HepG2 (cell line): ENCODE measurements around the gene NFE2L1. TPM values are rescaled to one million over a fixed set of nuclear protein-coding genes. Genes with fewer than 3 reads are reported as not detected.

Source experiments
- ARNT2 ChIP-seq: sonication (generic); formaldehyde crosslinking; IDR thresholded peaks from 2 replicates; pipeline ENCODE4 v1.8.0; 2022; ENCODE audit warnings: mild to moderate bottlenecking, low read depth, missing genetic modification reagents, moderate library complexity
- CBX5 ChIP-seq: sonication (generic); formaldehyde crosslinking; IDR thresholded peaks from 2 replicates; pipeline ENCODE4 v1.4.0; 2020; ENCODE audit warnings: missing genetic modification reagents, borderline replicate concordance
- FOXA1 ChIP-seq, 2 experiments: fragments of 450-650 bp in 1 of 2; sonication (generic) in 1 of 2; formaldehyde crosslinking in 1 of 2; IDR thresholded peaks; 2 replicates each; pipeline versions ENCODE4 v1.4.0 to v1.6.1; 2016 to 2020; ENCODE audit warnings: missing genetic modification reagents in 1 of 2
- GFI1 ChIP-seq: sonication (generic); formaldehyde crosslinking; IDR thresholded peaks from 2 replicates; pipeline ENCODE4 v1.5.0; 2020; ENCODE audit warnings: missing genetic modification reagents, mild to moderate bottlenecking, borderline replicate concordance
- GRHL1 ChIP-seq: sonication (generic); formaldehyde crosslinking; conservative IDR thresholded peaks from 2 replicates; pipeline ENCODE4 v1.8.0; 2022; ENCODE audit warnings: missing genetic modification reagents
- HNF1B ChIP-seq: sonication (generic); formaldehyde crosslinking; IDR thresholded peaks from 2 replicates; pipeline ENCODE4 v1.5.1; 2020; ENCODE audit warnings: mild to moderate bottlenecking, moderate library complexity, missing genetic modification reagents
- HOXD1 ChIP-seq: sonication (generic); formaldehyde crosslinking; IDR thresholded peaks from 2 replicates; pipeline ENCODE4 v1.5.0; 2020; ENCODE audit warnings: missing genetic modification reagents
- IKZF5 ChIP-seq: IDR thresholded peaks from 2 replicates; pipeline ENCODE4 v1.6.1; 2018; ENCODE audit warnings: missing genetic modification reagents, mild to moderate bottlenecking, missing compliant biosample characterization
- KLF16 ChIP-seq, 2 experiments: sonication (generic) in 1 of 2; formaldehyde crosslinking in 1 of 2; IDR thresholded peaks; 2 replicates each; pipeline versions ENCODE4 v1.6.1 to v1.8.0; 2016 to 2023; ENCODE audit warnings: missing genetic modification reagents in 2 of 2, missing compliant biosample characterization in 1 of 2
- SRF ChIP-seq: IDR thresholded peaks from 2 replicates; pipeline ENCODE4 v1.6.1; 2011; ENCODE audit warnings: mild to moderate bottlenecking, low read depth, low read length, moderate library complexity
- TAF1 ChIP-seq: sonication (generic); formaldehyde crosslinking; IDR thresholded peaks from 2 replicates; pipeline ENCODE4 v1.4.0; 2020; ENCODE audit warnings: missing genetic modification reagents
- THAP11 ChIP-seq: IDR thresholded peaks from 2 replicates; pipeline ENCODE4 v1.6.1; 2016; ENCODE audit warnings: missing biosample characterization, missing genetic modification reagents
- ZBTB7A ChIP-seq: sonication (generic); formaldehyde crosslinking; IDR thresholded peaks from 2 replicates; pipeline ENCODE4 v1.8.0; 2022; ENCODE audit warnings: mild to moderate bottlenecking, missing genetic modification reagents
- ZFP41 ChIP-seq: sonication (generic); formaldehyde crosslinking; IDR thresholded peaks from 2 replicates; pipeline ENCODE4 v1.4.0; 2020; ENCODE audit warnings: mild to moderate bottlenecking, missing genetic modification reagents, borderline replicate concordance
- ZNF282 ChIP-seq: fragments of 450-650 bp; IDR thresholded peaks from 2 replicates; pipeline ENCODE4 v1.6.1; 2018; ENCODE audit not compliant: partially characterized antibody
- ZNF362 ChIP-seq: sonication (generic); formaldehyde crosslinking; IDR thresholded peaks from 2 replicates; pipeline ENCODE4 v1.4.0; 2020; ENCODE audit warnings: missing genetic modification reagents, mild to moderate bottlenecking, borderline replicate concordance
- ZNF530 ChIP-seq: sonication (generic); formaldehyde crosslinking; IDR thresholded peaks from 2 replicates; pipeline ENCODE4 v1.5.0; 2020; ENCODE audit warnings: low read depth, mild to moderate bottlenecking, missing genetic modification reagents
- ZNF577 ChIP-seq: sonication (generic); formaldehyde crosslinking; IDR thresholded peaks from 2 replicates; pipeline ENCODE4 v1.4.0; 2020; ENCODE audit warnings: mild to moderate bottlenecking, low read depth, missing genetic modification reagents, borderline replicate concordance
- ZNF614 ChIP-seq: IDR thresholded peaks from 2 replicates; pipeline ENCODE4 v1.6.1; 2018; ENCODE audit warnings: missing biosample characterization, missing genetic modification reagents, inconsistent platforms, borderline replicate concordance
- ZNF710 ChIP-seq: sonication (generic); formaldehyde crosslinking; IDR thresholded peaks from 2 replicates; pipeline ENCODE4 v1.5.0; 2020; ENCODE audit warnings: mild to moderate bottlenecking, missing genetic modification reagents, borderline replicate concordance
- polyA plus RNA-seq, 8 experiments: library from polyadenylated mRNA; depleted of rRNA in 3 of 8; stranded (reverse) in 7 of 8; unstranded in 1 of 8; fragments of >200 nt; fragmentation: Illumina TruSeq in 4 of 8; extraction: Trizol in 4 of 8; gene quantifications; 2 replicates each; pipeline versions ENCODE4 v1.2.1 to v1.2.3, GENCODE V29; 2011 to 2016; ENCODE audit warnings: low read depth in 4 of 8, missing spikeins in 1 of 8, mixed read lengths in 1 of 8; ENCODE audit not compliant: insufficient read depth in 1 of 8
- total RNA-seq, 5 experiments: library from RNA; depleted of rRNA; stranded (reverse); fragments of >200 nt; fragmentation: Illumina TruSeq; extraction: Trizol; gene quantifications; 2 replicates each; pipeline ENCODE4 v1.2.3, GENCODE V29; 2016; ENCODE audit warnings: low read depth in 1 of 5

NFE2L1 gene
- total and polyA plus RNA-seq, 2 of the 13 experiments (the other 11 are each of a cell fraction or from before 2014, with no cell fraction given): 67.0 to 234 TPM

- TF ChIP-seq ZNF710 (CRISPR knock-in tag): no peak
- no peak for TF ChIP-seq ZNF530 (CRISPR knock-in tag)
- no peak for TF ChIP-seq ZNF577 (CRISPR knock-in tag)
- no peak; the same call in none of the 2 replicates for TF ChIP-seq ARNT2
- TF ChIP-seq ZNF614 (CRISPR knock-in tag): peak; percentile 56; the same call in 1 of the 2 replicates
- TF ChIP-seq ZFP41 (CRISPR knock-in tag): no peak; the same call in 1 of the 2 replicates
- no peak for TF ChIP-seq CBX5 (CRISPR knock-in tag)
- TF ChIP-seq GRHL1 (CRISPR knock-in tag): no peak
- TF ChIP-seq THAP11 (CRISPR knock-in tag): peak; percentile 58
- TF ChIP-seq HNF1B (CRISPR knock-in tag): no peak
- TF ChIP-seq SRF: 0 out of 2 replicates have a peak, but pooled peaks have one; percentile 19
- no peak for TF ChIP-seq GFI1 (CRISPR knock-in tag)
- TF ChIP-seq TAF1: peak; percentile 56
- no peak for TF ChIP-seq ZNF282
- no peak for TF ChIP-seq ZNF362
- no peak; a peak in 1 of 4 replicates for TF ChIP-seq KLF16 (CRISPR knock-in tag; IDR thresholded peaks at IDR 0.05)
- no peak for TF ChIP-seq ZBTB7A
- TF ChIP-seq FOXA1 (IDR thresholded peaks at IDR 0.05): no peak
- TF ChIP-seq FOXA1 (CRISPR knock-in tag; IDR thresholded peaks at IDR 0.05): peak; percentile 33
- peak; percentile 66; the same call in 1 of the 2 replicates for TF ChIP-seq HOXD1 (CRISPR knock-in tag)
- peak; percentile 58; the same call in 1 of the 2 replicates for TF ChIP-seq IKZF5 (CRISPR knock-in tag)
These were observed 22.9 kb upstream of the NFE2L1 start (continued) for GRCh38 chr17:48025040-48025903.
